Measurements from ENCODE around the gene USP31.

GRCh38 chr16:23124315-23124714 lies 24.9 kb downstream of the USP31 start:
- TF ChIP-seq CTCF (IDR thresholded peaks at IDR 0.05 in 8 of 11, conservative IDR thresholded peaks at IDR 0.05 in 3 of 11) (no peak), POLR2A (IDR thresholded peaks at IDR 0.05) (no peak)
